Astrocyte of the spinal cord (primary cell): Measurements from ENCODE around the gene ZSWIM4.

ENCODE experiments used
- DNase-seq: peaks from one replicate; pipeline ENCODE4 v3.0.0; 2011; ENCODE audit warnings: low read depth, low spot score
- H3K4me3 ChIP-seq: 2 replicates; pipeline ENCODE4 v1.5.1; 2011; ENCODE audit warnings: low read depth, mild to moderate bottlenecking, low read length, moderate library complexity
- in situ Hi-C: cut with HindIII; loops from 2 replicates; pipeline ENCODE4 v1.10.0; 2017; ENCODE audit warnings: low sequenced_read_pairs
- TF ChIP-seq, protein P1 (sequence below): IDR thresholded peaks from 2 replicates; pipeline ENCODE4 v1.5.1; 2012; ENCODE audit warnings: low read depth, mild to moderate bottlenecking, low read length, inconsistent platforms

The ZSWIM4 gene

GRCh38 chr19:13860679-13861391, 65.6 kb downstream of the ZSWIM4 start:
- no peak overlapping the region for H3K4me3 ChIP-seq
- DNase-seq: no peak
- TF ChIP-seq, protein P1, sequence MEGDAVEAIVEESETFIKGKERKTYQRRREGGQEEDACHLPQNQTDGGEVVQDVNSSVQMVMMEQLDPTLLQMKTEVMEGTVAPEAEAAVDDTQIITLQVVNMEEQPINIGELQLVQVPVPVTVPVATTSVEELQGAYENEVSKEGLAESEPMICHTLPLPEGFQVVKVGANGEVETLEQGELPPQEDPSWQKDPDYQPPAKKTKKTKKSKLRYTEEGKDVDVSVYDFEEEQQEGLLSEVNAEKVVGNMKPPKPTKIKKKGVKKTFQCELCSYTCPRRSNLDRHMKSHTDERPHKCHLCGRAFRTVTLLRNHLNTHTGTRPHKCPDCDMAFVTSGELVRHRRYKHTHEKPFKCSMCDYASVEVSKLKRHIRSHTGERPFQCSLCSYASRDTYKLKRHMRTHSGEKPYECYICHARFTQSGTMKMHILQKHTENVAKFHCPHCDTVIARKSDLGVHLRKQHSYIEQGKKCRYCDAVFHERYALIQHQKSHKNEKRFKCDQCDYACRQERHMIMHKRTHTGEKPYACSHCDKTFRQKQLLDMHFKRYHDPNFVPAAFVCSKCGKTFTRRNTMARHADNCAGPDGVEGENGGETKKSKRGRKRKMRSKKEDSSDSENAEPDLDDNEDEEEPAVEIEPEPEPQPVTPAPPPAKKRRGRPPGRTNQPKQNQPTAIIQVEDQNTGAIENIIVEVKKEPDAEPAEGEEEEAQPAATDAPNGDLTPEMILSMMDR: no peak
- in situ Hi-C loops: no loop called here

- no peak overlapping the region for H3K4me3 ChIP-seq
- DNase-seq: no peak
- TF ChIP-seq, protein P1: no peak
- in situ Hi-C loops: no loop called here
These were observed 66.1 kb downstream of the ZSWIM4 start for GRCh38 chr19:13861392-13861713.

- in situ Hi-C loops: no loop called here
- TF ChIP-seq, protein P1: peak; percentile 92
- DNase-seq: peak; percentile 92
- peak overlapping the region; percentile 37 for H3K4me3 ChIP-seq
These were observed 66.7 kb downstream of the ZSWIM4 start for GRCh38 chr19:13861714-13862531.

DNA sequence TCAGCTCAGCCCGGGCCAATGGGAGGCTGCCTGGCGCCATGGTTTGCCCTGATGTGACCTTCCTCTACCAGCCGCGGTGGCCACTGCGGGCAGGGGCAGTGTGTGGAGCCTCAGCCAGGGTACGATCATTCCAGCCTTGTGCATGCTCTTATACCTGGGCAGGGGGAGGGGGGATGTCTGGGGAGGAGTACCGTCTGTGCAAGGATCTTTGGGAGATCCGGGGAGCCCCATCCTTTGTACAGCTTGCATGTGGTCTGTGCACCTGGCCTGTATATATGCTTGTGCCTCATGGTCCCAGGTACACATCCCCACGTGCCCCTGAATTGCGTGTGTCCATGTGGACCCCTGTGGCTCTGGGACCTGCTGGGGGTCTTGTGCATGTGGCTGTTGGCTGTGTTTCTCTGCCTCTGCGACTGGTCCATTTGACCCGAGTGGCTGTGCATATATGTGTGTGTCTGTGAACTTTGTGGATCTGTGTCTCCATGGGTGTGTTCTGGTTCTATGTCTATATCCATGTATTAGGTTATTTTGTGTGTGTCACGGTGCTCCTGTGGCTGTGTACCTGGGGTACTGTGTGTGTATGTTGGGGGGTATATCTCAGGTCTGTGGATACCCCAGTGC, 68.9 kb downstream of the ZSWIM4 start:
- no peak for DNase-seq
- H3K4me3 ChIP-seq: peak overlapping the region; percentile 2

GRCh38 chr19:13864667-13865570, 69.7 kb downstream of the ZSWIM4 start:
- in situ Hi-C loops: no loop called here
- TF ChIP-seq, protein P1: no peak
- peak overlapping the region; percentile 54 for H3K4me3 ChIP-seq
- no peak for DNase-seq

More for the DNA sequence above, 68.9 kb downstream of the ZSWIM4 start:
- in situ Hi-C loops: no loop called here
- TF ChIP-seq, protein P1: no peak
